Measurements from ENCODE around the gene TGFB2.

The TGFB2 gene

DNA sequence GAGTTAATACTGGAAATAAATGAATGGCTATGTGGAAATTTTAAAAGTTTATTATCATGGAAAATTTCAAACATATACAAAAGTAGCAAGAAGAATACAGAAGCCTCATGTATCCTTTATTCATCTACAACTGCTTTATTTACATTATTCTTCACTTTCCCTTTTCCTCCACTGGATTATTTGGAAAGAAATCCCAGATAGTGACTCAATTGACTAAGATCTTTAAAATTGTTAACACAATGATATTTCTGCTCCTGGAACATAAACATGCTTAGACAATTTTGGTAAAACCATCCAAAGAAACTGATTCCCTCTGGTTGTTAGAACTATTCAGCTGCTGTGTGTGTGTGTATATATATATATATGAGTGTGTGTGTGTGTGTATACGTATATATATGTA, 116.2 kb downstream of the TGFB2 start:
- H3K9ac ChIP-seq (ENCODE audit: low read depth, low read length), result no peak overlapping the region
- no peaks in the 10 kb centered on the region for H3K9me3 ChIP-seq (ENCODE audit: control insufficient read depth, insufficient read depth, low read length)
- H3K36me3 ChIP-seq (ENCODE audit: control insufficient read depth, insufficient read depth, low read length), result no peaks in the 10 kb centered on the region
- H3K4me3 ChIP-seq (ENCODE audit: low read depth, low read length), result no peak overlapping the region
- H3K4me1 ChIP-seq (ENCODE audit: control insufficient read depth, insufficient read depth, low read length), result peaks cover 11% of the 10 kb centered on the region
- H3K27me3 ChIP-seq (ENCODE audit: control insufficient read depth, insufficient read depth, low read length), result no peaks in the 10 kb centered on the region

DNA sequence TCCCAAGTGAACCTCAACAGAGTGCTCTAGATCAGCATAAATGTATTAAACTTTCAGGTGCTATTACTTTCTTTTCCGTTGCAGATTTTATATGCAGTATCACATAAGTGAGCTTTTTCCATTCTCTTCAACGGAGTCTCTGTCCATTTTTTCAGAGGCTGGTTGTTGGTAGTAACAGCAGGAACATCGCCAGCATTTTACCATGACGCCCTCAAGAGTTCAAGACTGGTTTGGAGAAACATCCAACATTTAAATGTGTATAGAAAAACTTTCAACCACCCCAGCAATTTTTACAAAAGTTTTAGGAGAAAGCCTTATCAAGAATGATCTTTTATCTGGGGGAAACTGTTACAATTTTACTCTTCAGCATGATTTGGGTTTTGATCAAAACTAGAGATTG, 117.0 kb downstream of the TGFB2 start:
- no peak overlapping the region for H3K4me3 ChIP-seq (ENCODE audit: low read depth, low read length)
- H3K4me1 ChIP-seq (ENCODE audit: control insufficient read depth, insufficient read depth, low read length), result peaks cover 11% of the 10 kb centered on the region
- H3K9ac ChIP-seq (ENCODE audit: low read depth, low read length), result no peak overlapping the region
- H3K9me3 ChIP-seq (ENCODE audit: control insufficient read depth, insufficient read depth, low read length), result no peaks in the 10 kb centered on the region
- H3K27me3 ChIP-seq (ENCODE audit: control insufficient read depth, insufficient read depth, low read length), result no peaks in the 10 kb centered on the region
- no peaks in the 10 kb centered on the region for H3K36me3 ChIP-seq (ENCODE audit: control insufficient read depth, insufficient read depth, low read length)

- Histone ChIP-seq H3K27me3 (ENCODE audit: control insufficient read depth, insufficient read depth, low read length) (no peaks in the 10 kb centered on the region), H3K9ac (ENCODE audit: low read depth, low read length) (no peak overlapping the region), H3K36me3 (ENCODE audit: control insufficient read depth, insufficient read depth, low read length) (no peaks in the 10 kb centered on the region), H3K9me3 (ENCODE audit: control insufficient read depth, insufficient read depth, low read length) (no peaks in the 10 kb centered on the region), H3K4me1 (ENCODE audit: control insufficient read depth, insufficient read depth, low read length) (peaks cover 11% of the 10 kb centered on the region), H3K4me3 (ENCODE audit: low read depth, low read length) (no peak overlapping the region)
Measured at GRCh38 chr1:218462587-218462986, 117.5 kb downstream of the TGFB2 start.

DNA sequence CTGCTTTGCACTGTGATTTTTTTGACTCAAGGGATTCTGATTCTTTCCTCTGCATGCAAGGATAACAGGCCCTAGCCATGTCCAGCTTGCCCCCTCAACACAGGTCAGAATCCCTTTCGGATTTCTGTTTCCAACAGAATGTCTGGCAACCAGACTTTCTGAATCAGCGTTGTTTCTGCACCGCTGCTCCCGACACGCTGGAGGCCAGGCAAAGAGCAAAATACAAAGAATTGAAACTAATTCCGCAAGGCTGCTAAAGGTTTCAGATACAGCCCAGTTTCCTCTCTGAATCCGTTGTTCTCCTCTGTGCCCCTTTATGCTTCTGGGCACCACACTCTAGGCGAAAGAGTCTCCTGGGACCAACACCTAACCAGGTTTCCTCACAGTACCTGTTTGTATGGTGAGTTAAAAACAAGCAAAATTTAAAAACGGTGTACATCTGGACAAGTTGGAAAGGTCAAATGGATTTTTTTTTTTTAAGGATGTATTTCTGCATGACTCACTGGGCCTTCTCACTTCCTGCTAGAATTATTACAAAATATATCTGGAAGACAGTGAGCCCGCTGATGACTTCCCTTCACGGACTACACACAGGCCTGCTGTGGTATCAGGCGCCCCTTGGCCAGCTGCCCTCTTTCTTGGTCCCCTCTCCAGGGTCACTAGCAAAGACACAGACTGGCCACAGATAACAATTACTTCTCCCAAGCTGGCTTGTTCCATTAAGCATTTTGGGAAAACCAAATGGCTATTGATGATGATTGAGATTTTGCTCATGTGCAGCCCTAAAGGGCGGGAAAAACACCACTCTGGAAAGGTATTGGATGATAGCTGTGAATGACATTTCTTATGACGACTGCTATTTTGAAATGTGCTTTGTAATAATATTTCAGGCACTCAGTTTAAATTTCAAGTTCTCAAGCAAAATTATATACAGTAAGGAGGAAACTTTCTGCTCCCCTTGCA, 118.3 kb downstream of the TGFB2 start:
- H3K9ac ChIP-seq (ENCODE audit: low read depth, low read length), result no peak overlapping the region
- no peaks in the 10 kb centered on the region for H3K36me3 ChIP-seq (ENCODE audit: control insufficient read depth, insufficient read depth, low read length)
- no peaks in the 10 kb centered on the region for H3K27me3 ChIP-seq (ENCODE audit: control insufficient read depth, insufficient read depth, low read length)
- H3K4me3 ChIP-seq (ENCODE audit: low read depth, low read length), result no peak overlapping the region
- H3K4me1 ChIP-seq (ENCODE audit: control insufficient read depth, insufficient read depth, low read length), result peaks cover 11% of the 10 kb centered on the region
- H3K9me3 ChIP-seq (ENCODE audit: control insufficient read depth, insufficient read depth, low read length), result no peaks in the 10 kb centered on the region

DNA sequence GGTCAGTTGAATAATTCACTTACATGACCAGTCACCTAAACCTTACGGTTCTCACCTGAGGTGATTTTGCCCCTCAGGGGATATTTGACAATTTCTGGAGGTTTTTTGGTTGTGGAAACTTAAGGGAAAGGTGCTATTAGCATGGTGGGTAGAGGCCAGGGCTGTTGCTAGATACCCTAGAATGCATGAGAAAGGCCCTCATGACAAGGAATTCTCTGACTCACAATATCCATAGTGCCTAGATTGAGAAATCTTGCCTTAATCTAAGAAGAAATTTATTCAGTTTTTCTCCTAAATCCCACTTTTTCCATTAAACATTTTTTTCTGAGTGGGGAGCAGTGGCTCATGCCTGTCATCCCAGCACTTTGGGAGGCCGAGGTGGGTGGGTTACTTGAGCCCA, 119.7 kb downstream of the TGFB2 start:
- no peaks in the 10 kb centered on the region for H3K36me3 ChIP-seq (ENCODE audit: control insufficient read depth, insufficient read depth, low read length)
- H3K27me3 ChIP-seq (ENCODE audit: control insufficient read depth, insufficient read depth, low read length), result no peaks in the 10 kb centered on the region
- no peak overlapping the region for H3K4me3 ChIP-seq (ENCODE audit: low read depth, low read length)
- no peak overlapping the region for H3K9ac ChIP-seq (ENCODE audit: low read depth, low read length)
- H3K4me1 ChIP-seq (ENCODE audit: control insufficient read depth, insufficient read depth, low read length), result peaks cover 6% of the 10 kb centered on the region
- no peaks in the 10 kb centered on the region for H3K9me3 ChIP-seq (ENCODE audit: control insufficient read depth, insufficient read depth, low read length)

GRCh38 chr1:218466341-218467010, 121.3 kb downstream of the TGFB2 start:
- H3K9ac ChIP-seq (ENCODE audit: low read depth, low read length), result no peak overlapping the region
- no peaks in the 10 kb centered on the region for H3K9me3 ChIP-seq (ENCODE audit: control insufficient read depth, insufficient read depth, low read length)
- H3K27me3 ChIP-seq (ENCODE audit: control insufficient read depth, insufficient read depth, low read length), result no peaks in the 10 kb centered on the region
- H3K36me3 ChIP-seq (ENCODE audit: control insufficient read depth, insufficient read depth, low read length), result no peaks in the 10 kb centered on the region
- no peaks in the 10 kb centered on the region for H3K4me1 ChIP-seq (ENCODE audit: control insufficient read depth, insufficient read depth, low read length)
- H3K4me3 ChIP-seq (ENCODE audit: low read depth, low read length), result no peak overlapping the region

GRCh38 chr1:218467101-218468072, 122.3 kb downstream of the TGFB2 start:
- H3K9ac ChIP-seq (ENCODE audit: low read depth, low read length), result no peak overlapping the region
- H3K27me3 ChIP-seq (ENCODE audit: control insufficient read depth, insufficient read depth, low read length), result no peaks in the 10 kb centered on the region
- no peak overlapping the region for H3K4me3 ChIP-seq (ENCODE audit: low read depth, low read length)
- H3K9me3 ChIP-seq (ENCODE audit: control insufficient read depth, insufficient read depth, low read length), result no peaks in the 10 kb centered on the region
- H3K4me1 ChIP-seq (ENCODE audit: control insufficient read depth, insufficient read depth, low read length), result no peaks in the 10 kb centered on the region
- no peaks in the 10 kb centered on the region for H3K36me3 ChIP-seq (ENCODE audit: control insufficient read depth, insufficient read depth, low read length)

DNA sequence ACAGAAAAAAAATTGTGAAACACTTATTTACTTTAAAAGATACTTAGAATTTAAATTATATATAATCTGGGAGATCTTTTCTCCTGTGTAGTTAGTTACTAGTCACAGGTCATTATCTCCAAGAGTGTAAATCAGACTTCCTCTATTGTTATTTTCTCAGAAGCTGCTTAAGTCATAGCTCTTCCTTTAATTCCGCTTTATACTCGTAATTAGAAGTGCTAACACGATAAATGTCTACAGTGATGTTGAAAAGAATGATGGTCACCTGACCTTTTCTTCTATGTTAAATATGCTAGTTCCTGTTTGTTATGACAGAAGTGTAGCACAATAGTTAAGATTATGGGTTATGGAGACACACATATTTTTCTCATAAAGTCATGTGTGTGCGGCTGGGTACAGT, 123.6 kb downstream of the TGFB2 start:
- Histone ChIP-seq H3K27me3 (ENCODE audit: control insufficient read depth, insufficient read depth, low read length) (no peaks in the 10 kb centered on the region), H3K4me3 (ENCODE audit: low read depth, low read length) (no peak overlapping the region), H3K9ac (ENCODE audit: low read depth, low read length) (no peak overlapping the region), H3K36me3 (ENCODE audit: control insufficient read depth, insufficient read depth, low read length) (no peaks in the 10 kb centered on the region), H3K9me3 (ENCODE audit: control insufficient read depth, insufficient read depth, low read length) (no peaks in the 10 kb centered on the region), H3K4me1 (ENCODE audit: control insufficient read depth, insufficient read depth, low read length) (no peaks in the 10 kb centered on the region)

- H3K27me3 ChIP-seq (ENCODE audit: control insufficient read depth, insufficient read depth, low read length), result no peaks in the 10 kb centered on the region
Measured at GRCh38 chr1:218472885-218473284, 127.7 kb downstream of the TGFB2 start.

DNA sequence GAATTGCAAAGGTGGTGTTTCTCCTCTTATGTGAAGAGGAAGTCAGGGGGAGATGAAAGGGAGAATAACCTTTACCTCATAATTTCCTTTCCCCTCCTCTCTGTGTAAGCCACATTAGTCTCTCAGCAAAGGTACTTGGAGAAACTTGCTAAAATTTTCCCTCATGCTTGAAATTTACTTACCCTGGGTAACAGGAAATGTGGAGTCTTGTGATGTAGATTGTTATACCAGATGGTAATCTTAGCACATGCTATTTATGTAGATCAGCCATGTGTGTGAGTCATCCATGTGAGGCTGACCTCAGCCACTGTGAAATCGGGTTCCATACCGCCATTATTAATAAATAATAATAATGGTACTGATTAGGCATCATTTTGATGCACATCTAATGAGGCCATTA, 128.4 kb downstream of the TGFB2 start:
- H3K9ac ChIP-seq (ENCODE audit: low read depth, low read length), result no peak overlapping the region
- no peaks in the 10 kb centered on the region for H3K4me1 ChIP-seq (ENCODE audit: control insufficient read depth, insufficient read depth, low read length)
- no peak overlapping the region for H3K4me3 ChIP-seq (ENCODE audit: low read depth, low read length)
- H3K27me3 ChIP-seq (ENCODE audit: control insufficient read depth, insufficient read depth, low read length), result no peaks in the 10 kb centered on the region
- H3K36me3 ChIP-seq (ENCODE audit: control insufficient read depth, insufficient read depth, low read length), result no peaks in the 10 kb centered on the region
- H3K9me3 ChIP-seq (ENCODE audit: control insufficient read depth, insufficient read depth, low read length), result no peaks in the 10 kb centered on the region

More at GRCh38 chr1:218472885-218473284, 127.7 kb downstream of the TGFB2 start:
- Histone ChIP-seq H3K4me1 (ENCODE audit: control insufficient read depth, insufficient read depth, low read length) (no peaks in the 10 kb centered on the region), H3K9ac (ENCODE audit: low read depth, low read length) (no peak overlapping the region), H3K9me3 (ENCODE audit: control insufficient read depth, insufficient read depth, low read length) (no peaks in the 10 kb centered on the region), H3K36me3 (ENCODE audit: control insufficient read depth, insufficient read depth, low read length) (no peaks in the 10 kb centered on the region), H3K4me3 (ENCODE audit: low read depth, low read length) (no peak overlapping the region)

DNA sequence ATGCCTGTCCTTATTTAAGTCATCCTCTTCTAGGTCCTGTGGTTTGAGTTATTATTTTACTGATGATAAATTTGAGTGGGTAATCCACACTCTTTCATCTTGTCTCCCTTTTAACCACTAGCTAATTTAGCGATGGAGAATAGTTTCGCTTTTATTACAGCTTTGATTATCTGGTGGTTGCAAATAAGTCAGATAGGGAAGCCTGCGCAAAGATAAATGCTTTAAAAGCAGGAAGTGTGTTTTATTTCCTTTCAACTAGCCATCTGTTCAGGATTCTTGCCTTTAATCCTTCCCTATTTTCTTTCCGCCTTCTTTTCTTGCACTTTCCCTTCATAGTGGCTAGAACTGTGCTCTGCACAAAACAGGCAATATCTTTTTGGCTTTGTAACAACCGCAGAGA, 129.0 kb downstream of the TGFB2 start:
- Histone ChIP-seq H3K36me3 (ENCODE audit: control insufficient read depth, insufficient read depth, low read length) (no peaks in the 10 kb centered on the region), H3K4me1 (ENCODE audit: control insufficient read depth, insufficient read depth, low read length) (no peaks in the 10 kb centered on the region), H3K27me3 (ENCODE audit: control insufficient read depth, insufficient read depth, low read length) (no peaks in the 10 kb centered on the region), H3K9me3 (ENCODE audit: control insufficient read depth, insufficient read depth, low read length) (no peaks in the 10 kb centered on the region), H3K9ac (ENCODE audit: low read depth, low read length) (no peak overlapping the region), H3K4me3 (ENCODE audit: low read depth, low read length) (no peak overlapping the region)
